HG03064 (cell line): ENCODE measurements around the gene DNASE2B.

Experiments
- ATAC-seq: cut with Tn5 transposase; IDR thresholded peaks from one replicate; pipeline ENCODE4 v1.9.1; 2021; ENCODE audit warnings: low read depth; ENCODE audit not compliant: unreplicated experiment

The DNASE2B gene

GRCh38 chr1:84410328-84411095 lies 12.2 kb downstream of the DNASE2B start:
- ATAC-seq: no peak

DNA sequence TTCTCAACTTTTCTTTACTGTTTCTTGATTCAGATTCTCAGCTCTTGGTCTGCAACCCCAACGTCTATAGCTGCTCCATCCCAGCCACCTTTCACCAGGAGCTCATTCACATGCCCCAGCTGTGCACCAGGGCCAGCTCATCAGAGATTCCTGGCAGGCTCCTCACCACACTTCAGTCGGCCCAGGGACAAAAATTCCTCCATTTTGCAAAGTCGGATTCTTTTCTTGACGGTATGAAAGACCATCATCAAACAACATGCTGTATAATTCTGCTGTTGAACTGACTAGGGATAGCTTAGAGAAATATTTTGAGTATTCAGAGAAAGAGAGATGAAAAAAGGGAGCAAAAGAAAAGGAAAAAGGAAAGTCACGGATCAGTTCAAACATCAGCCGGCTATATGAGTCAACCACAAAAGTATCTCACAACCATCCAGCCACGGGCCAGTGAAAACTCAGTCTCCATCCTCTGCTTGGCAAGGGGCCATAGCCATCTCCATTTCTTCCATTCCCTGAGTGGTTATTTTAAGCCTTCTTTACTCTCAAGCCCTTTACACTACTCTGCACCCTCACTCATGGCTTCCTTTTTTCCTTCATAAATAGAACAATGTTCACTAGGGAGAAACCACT lies 14.1 kb downstream of the DNASE2B start:
- no peak for ATAC-seq

- ATAC-seq: no peak
Observed at GRCh38 chr1:84415396-84415795, 17.1 kb downstream of the DNASE2B start.

DNA sequence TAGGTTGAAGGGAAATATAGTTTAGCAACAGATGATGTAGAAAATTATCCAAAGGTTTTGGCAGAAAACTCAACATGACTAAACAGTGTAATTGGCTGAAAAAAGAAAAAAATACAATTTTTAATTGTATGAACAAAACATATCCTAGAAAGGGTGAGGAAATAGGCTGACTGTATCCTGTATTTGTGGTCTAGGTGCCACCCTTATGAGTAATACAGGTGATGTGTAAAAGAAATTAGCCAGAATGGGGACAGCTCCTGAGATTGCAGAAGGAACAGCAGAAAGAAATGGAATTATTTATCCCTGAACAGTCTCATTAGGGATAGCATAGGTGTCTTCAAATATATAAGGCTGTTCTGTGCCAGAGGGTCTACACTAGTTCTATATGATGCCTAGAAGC lies 24.6 kb downstream of the DNASE2B start:
- no peak for ATAC-seq

DNA sequence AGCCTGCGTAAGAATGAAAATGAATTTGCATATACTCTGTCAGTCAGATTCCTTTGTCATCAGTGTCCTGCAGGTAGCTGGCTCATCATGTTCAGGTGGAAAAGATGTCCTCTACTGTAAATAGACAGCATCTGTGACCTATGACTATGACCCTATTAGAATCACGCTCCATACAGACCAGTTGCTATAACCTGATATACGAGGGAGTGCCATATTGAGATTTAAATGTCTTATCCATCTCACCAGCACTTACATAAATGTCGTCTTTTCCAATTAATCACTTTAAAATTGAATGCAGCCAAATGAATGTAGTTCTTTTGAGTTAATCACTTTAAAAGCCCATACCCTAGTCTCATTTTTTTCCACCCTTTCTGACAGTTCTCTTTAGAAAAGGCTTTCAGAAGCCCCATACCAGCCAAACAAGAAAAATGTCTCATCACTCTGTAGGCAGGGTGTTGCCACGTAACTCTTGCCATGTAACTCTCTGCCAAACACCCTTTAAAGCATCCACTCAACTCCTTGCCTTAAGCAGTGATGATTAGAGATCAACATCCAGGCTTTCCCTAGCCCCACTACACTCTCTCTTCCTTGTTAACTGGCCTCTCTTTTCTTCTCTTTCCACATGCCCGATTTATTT lies 26.3 kb downstream of the DNASE2B start:
- ATAC-seq: no peak

GRCh38 chr1:84425150-84425896 lies 27.0 kb downstream of the DNASE2B start:
- ATAC-seq: no peak

GRCh38 chr1:84426376-84426775 lies 28.1 kb downstream of the DNASE2B start:
- no peak for ATAC-seq

GRCh38 chr1:84427250-84428188 lies 29.2 kb downstream of the DNASE2B start:
- no peak for ATAC-seq

DNA sequence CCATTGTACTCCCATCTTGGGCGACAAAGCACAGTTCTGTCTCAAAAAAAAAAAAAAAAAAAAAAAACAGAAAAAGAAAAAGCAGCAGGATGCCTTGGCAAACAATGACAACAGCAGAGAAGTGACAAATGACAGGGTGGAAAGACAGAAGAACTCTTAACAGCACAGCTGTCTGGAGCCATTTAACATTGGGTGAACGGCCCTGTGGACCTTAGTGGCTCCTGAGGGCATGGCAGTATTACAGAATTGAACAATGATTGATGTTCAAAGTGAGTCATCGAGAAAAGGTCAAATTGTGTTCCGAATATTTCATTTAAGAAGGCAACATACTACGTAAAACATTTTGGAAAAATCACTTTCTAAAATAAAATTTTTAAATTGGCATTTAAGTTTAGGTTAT lies 30.0 kb downstream of the DNASE2B start:
- no peak for ATAC-seq

GRCh38 chr1:84429231-84429630 lies 30.9 kb downstream of the DNASE2B start:
- ATAC-seq: no peak

GRCh38 chr1:84430546-84430945 lies 32.3 kb downstream of the DNASE2B start:
- no peak for ATAC-seq

GRCh38 chr1:84433258-84434080 lies 35.2 kb downstream of the DNASE2B start:
- ATAC-seq: no peak

DNA sequence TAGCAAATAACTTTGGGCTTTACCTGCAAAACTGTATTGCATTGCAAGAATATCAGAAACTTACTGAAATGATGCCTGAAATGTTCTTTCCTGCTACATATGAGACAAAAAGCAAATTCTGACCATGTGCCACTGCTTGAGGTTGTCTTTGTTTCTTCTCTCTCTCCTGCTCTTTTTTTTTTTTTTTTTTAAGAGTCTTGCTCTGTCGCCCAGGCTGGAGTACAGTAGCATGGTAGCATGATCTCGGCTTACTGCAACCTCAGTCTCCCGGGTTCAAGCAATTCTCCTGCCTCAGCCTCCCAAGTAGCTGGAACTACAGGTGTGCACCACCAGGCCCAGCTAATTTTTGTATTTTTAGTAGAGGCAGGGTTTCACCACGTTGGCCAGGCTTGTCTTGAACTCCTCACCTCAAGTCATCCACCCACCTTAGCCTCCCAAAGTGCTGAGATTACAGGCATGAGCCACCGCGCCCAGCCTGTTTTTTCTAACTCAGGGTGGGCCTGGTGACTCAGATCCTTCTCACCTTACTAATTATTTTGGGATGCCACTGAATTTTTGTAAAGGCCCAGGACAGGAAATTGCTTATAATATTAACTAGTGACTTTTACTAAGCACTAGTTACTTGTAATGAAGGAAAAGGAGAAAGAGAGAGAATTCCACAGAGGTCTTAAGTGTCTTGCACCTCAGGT lies 35.9 kb downstream of the DNASE2B start:
- ATAC-seq: no peak

DNA sequence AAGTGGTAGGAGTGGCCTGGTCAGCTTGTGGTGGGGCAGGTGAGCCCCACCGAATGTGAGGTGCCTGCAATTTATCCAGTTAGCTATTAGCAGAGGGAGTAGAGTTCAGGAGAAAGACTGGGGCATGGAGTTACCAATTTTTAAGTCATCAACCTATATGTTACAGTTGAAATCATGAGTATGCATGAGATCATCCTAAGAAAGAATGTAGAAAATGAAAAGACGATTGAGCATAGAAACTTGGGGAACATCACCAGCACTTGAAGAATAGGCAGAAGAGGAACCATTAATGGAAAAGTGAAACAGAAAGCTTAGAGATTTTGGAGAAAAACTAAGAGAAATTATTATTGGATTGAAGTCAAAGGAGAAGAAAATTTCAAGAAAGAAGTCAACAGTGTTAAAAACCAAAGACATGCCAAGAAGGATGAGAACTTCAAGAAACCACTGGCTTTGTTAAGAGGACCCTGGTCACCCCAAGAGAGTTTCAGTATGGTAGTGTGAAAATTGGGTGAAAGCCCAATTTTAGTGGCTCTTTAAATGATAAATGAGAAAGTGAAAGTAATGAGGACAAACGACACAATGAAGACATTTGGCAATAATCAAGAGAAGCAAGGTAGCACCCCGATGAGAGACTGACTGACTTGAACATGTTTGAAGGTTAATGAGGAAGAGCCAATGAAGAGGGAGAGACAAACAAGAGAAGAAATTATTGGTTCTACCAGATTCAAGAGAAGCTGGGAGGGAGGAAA lies 36.7 kb downstream of the DNASE2B start:
- no peak for ATAC-seq

DNA sequence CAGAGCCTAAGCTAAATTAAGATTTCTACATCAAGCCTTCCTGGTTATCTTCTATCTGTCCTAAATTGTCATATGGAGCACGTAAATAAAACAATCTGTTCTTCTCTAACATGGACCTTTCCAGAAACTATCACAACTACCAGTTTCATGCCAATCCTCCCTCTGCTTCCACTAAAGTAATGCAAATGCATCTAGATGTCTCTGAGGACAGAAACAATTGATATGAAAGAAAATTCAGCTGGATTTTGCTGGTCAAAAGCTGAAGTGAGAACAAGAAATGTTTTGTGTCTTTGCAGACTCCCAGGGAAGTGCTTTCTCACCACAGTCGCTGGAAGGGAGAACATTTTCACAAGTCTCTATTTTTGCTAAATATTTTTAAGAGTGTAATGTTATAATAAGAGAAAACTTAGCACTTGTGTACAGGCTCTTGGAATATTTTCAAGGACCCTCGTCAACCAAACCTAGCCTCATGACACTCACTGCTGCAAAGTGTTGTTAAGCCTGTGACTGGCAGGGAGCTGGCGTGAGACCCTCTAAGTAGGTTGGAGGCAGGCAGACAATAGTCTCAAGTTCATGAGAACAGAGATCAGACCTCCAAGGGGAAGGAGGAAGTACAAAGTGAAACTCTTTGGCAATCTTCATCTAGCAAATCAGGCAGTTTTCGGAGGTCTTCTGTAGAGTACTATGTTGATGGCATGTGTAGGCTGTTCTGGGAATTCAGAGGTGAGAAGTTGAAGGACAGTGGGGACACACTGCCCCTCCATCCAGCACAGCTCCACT lies 38.8 kb downstream of the DNASE2B start:
- no peak for ATAC-seq

DNA sequence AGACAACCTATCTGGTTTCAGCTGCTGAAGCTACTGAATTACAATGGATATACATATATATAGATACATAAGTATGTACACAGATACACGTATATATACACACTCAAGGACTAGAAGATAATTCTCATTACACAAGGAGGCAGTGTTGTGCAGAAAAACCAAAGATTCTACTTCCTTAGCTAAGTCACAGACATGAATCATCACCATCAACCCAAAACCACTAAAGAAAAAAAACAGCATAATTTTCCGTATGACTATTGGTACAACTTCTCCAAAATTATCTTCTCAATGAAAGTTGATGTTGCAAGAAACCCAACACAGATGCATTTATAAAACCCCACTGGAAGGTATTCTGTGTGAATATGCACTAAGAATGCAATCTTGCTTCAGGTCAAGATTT lies 44.0 kb downstream of the DNASE2B start:
- ATAC-seq: peak; percentile 97
